ENCODE data around the gene TBC1D22A.

GRCh38 chr22:47029244-47030074 is 267.0 kb downstream of the TBC1D22A start:
- TF ChIP-seq, protein P1, sequence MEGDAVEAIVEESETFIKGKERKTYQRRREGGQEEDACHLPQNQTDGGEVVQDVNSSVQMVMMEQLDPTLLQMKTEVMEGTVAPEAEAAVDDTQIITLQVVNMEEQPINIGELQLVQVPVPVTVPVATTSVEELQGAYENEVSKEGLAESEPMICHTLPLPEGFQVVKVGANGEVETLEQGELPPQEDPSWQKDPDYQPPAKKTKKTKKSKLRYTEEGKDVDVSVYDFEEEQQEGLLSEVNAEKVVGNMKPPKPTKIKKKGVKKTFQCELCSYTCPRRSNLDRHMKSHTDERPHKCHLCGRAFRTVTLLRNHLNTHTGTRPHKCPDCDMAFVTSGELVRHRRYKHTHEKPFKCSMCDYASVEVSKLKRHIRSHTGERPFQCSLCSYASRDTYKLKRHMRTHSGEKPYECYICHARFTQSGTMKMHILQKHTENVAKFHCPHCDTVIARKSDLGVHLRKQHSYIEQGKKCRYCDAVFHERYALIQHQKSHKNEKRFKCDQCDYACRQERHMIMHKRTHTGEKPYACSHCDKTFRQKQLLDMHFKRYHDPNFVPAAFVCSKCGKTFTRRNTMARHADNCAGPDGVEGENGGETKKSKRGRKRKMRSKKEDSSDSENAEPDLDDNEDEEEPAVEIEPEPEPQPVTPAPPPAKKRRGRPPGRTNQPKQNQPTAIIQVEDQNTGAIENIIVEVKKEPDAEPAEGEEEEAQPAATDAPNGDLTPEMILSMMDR (IDR thresholded peaks at IDR 0.05; ENCODE audit: low read length) = no peak
- TF ChIP-seq EZH2 (optimal IDR thresholded peaks at IDR 0.05; ENCODE audit: low read depth, low read length) (no peak), EZH2phosphoT487 (IDR thresholded peaks at IDR 0.05; ENCODE audit: low read length) (no peak)
